ENCODE measurements around the gene MOXD1.

The MOXD1 gene

GRCh38 chr6:132413499-132413802 lies 12.2 kb upstream of the MOXD1 start:
- Histone ChIP-seq H3K4me3 (ENCODE audit: low read depth, low read length) (no peak overlapping the region), H3K36me3 (no peaks in the 10 kb centered on the region), H3K9me3 (ENCODE audit: severe bottlenecking) (no peaks in the 10 kb centered on the region), H3K27ac (no peak overlapping the region), H3K27me3 (ENCODE audit: insufficient read depth, low read depth, severe bottlenecking) (peaks cover 72% of the 10 kb centered on the region)
- DNase-seq = no peak
- TF ChIP-seq CTCF (IDR thresholded peaks at IDR 0.05; ENCODE audit: low read depth, low read length) = no peak

- H3K27me3 ChIP-seq (ENCODE audit: insufficient read depth, low read depth, severe bottlenecking) = peaks cover 66% of the 10 kb centered on the region
- no peaks in the 10 kb centered on the region for H3K36me3 ChIP-seq
- no peaks in the 10 kb centered on the region for H3K9me3 ChIP-seq (ENCODE audit: severe bottlenecking)
- no peak overlapping the region for H3K4me3 ChIP-seq (ENCODE audit: low read depth, low read length)
- no peak for TF ChIP-seq CTCF (IDR thresholded peaks at IDR 0.05; ENCODE audit: low read depth, low read length)
- no peak overlapping the region for H3K27ac ChIP-seq
- DNase-seq = no peak
Measured at GRCh38 chr6:132412656-132413498, 11.6 kb upstream of the MOXD1 start.

- no peaks in the 10 kb centered on the region for H3K36me3 ChIP-seq
- no peak overlapping the region for H3K4me3 ChIP-seq (ENCODE audit: low read depth, low read length)
- H3K9me3 ChIP-seq (ENCODE audit: severe bottlenecking) = no peaks in the 10 kb centered on the region
- no peak for TF ChIP-seq CTCF (IDR thresholded peaks at IDR 0.05; ENCODE audit: low read depth, low read length)
- DNase-seq = no peak
- H3K27me3 ChIP-seq (ENCODE audit: insufficient read depth, low read depth, severe bottlenecking) = peaks cover 65% of the 10 kb centered on the region
- H3K27ac ChIP-seq = no peak overlapping the region
Measured at GRCh38 chr6:132411296-132411695, 10.0 kb upstream of the MOXD1 start.

GRCh38 chr6:132410830-132411229 lies 9.6 kb upstream of the MOXD1 start:
- no peaks in the 10 kb centered on the region for H3K9me3 ChIP-seq (ENCODE audit: severe bottlenecking)
- no peak for TF ChIP-seq CTCF (IDR thresholded peaks at IDR 0.05; ENCODE audit: low read depth, low read length)
- no peak overlapping the region for H3K27ac ChIP-seq
- DNase-seq = no peak
- H3K27me3 ChIP-seq (ENCODE audit: insufficient read depth, low read depth, severe bottlenecking) = peaks cover 68% of the 10 kb centered on the region
- no peak overlapping the region for H3K4me3 ChIP-seq (ENCODE audit: low read depth, low read length)
- no peaks in the 10 kb centered on the region for H3K36me3 ChIP-seq

- Histone ChIP-seq H3K27me3 (ENCODE audit: insufficient read depth, low read depth, severe bottlenecking) (peaks cover 77% of the 10 kb centered on the region), H3K4me3 (ENCODE audit: low read depth, low read length) (no peak overlapping the region), H3K9me3 (ENCODE audit: severe bottlenecking) (no peaks in the 10 kb centered on the region), H3K27ac (no peak overlapping the region), H3K36me3 (no peaks in the 10 kb centered on the region)
- TF ChIP-seq CTCF (IDR thresholded peaks at IDR 0.05; ENCODE audit: low read depth, low read length) = no peak
- no peak for DNase-seq
Measured at GRCh38 chr6:132405143-132405915, 4.1 kb upstream of the MOXD1 start.
